HG03354 (cell line): ENCODE data around the gene GPSM3.
"Not testable (repeated sequence)": the region's sequence is repeated elsewhere in the genome, so short reads cannot be mapped to it uniquely, and the experiment has no call there.

Experiments
- ATAC-seq: cut with Tn5 transposase; IDR thresholded peaks from one replicate; pipeline ENCODE4 v1.9.1; 2021; ENCODE audit warnings: mild to moderate bottlenecking; ENCODE audit not compliant: unreplicated experiment, poor library complexity, severe bottlenecking

The GPSM3 gene

DNA sequence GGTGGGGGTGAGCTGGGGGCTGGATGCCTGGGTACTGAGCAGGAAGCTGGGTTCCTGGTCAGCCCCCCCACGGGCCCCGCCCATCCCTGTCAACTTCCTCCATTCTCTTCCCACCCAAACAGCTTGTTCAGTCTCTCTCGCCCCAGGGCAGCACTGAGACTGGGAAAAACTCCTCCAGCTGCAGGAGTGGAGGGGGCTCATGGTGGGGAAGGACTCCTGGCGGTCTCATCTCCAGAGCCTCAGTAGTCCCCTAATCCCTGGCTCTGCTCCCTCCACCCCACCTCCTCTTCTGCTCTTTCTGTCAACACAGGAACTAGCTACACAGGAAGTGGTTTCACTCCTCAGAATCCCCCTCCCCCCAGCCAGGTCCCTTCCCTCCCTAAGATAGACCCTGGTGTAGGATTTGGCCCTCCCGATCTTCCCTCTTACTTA is at the start of gene GPSM3:
Gene GPSM3, minus strand, starts transcription at position 36 of the 432 bp plus-strand sequence. CDS start 130 bp downstream, outside the sequence.
- no peak for ATAC-seq

- no peak for ATAC-seq
Measured at GRCh38 chr6:32240686-32241085, 48.2 kb upstream of the GPSM3 start.

GRCh38 chr6:32239462-32239861 is 47.0 kb upstream of the GPSM3 start:
- no peak for ATAC-seq

GRCh38 chr6:32234934-32235333 is 42.5 kb upstream of the GPSM3 start:
- ATAC-seq = no peak

GRCh38 chr6:32226434-32226833 is 34.0 kb upstream of the GPSM3 start:
- no peak for ATAC-seq

GRCh38 chr6:32224696-32225095 is 32.3 kb upstream of the GPSM3 start:
- ATAC-seq = no peak

- ATAC-seq = no peak
Measured at GRCh38 chr6:32223258-32224235, 31.1 kb upstream of the GPSM3 start, which contains the start of gene NOTCH4. NOTCH4 (minus strand) TSS chr6:32224067; CDS start chr6:32223928, 139 bp downstream.

DNA sequence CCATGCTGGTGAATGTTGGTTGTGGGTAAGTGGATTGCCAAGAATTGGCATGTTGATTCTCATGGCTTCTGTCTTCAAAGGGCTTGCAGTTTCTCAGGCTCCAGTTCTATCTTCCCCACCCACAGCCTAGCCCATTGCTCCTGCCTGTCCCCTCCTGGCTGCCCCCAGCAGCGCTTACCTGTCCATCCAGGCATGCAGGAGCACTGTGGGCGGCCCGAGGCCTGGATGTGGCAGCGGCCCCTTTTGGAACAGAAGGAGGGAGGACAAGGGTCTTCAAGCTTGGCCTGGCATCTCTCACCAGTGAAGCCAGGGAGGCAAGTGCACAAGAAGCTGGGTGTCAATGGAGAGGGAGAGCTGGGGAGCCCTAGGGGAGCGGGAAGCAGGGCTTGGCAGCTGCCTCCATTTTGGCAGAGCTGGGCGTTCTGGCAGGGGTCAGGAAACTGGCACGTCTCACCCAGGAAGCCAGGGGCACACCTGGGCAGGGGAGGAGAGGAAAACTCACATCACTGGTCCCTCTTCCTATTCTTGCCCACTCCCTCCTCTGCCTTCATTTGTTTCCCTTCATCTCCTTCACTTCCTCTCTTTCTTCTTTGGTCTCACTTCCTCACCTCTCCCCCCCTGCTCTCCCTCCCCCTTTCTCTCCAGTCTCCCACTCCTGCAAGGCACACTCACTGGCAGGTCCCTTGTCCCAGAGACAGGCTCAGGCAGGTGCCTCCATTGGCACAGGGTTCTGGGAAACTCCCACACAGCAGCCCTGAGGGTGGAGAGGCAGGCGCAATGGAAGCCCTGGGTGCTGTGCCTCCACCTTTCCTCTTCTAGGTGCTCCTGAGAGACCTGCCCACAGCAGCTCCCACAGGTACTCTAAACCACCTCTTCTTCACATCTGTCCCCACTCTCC is 30.1 kb upstream of the GPSM3 start:
- ATAC-seq = no peak

DNA sequence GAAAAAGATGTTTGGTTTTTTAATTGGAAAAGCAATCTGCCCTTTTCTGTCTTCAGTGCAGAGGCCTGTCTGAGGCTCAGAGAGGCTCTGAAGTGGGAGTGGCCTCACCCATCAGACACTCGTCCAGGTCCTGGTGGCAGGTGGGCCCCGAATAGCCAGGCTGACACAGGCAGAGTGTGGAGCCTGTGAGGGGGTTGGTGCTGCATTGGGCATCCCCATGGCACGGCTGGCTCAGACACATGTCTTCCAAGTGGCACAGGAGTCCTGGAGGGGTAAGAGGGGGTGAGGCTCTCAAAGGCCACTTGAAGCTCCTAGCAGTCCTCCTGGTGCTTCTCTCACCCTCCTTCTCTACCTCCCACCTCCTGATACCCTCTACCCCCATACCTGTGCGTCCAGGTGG is 27.6 kb upstream of the GPSM3 start:
- no peak for ATAC-seq

DNA sequence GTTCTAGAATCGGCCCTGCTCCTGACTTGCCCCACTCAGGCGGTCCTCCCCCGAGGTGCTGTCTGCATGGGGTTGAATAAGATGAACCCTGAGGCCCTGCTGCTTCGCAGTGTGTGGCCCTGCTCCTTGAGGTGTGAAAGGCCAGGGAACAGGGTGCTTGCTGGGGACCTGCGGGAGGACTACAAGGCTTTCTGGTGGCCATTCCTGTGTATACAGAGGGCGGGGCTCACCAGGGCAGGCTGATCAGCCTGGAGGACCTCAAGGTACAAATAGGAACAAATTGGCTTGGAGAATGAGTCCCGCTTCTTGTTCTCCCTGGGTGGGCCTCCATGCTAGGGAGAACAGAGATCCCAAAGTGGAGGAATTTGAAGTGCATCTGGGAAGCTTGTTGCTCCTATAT is 25.7 kb upstream of the GPSM3 start:
- no peak for ATAC-seq

GRCh38 chr6:32216998-32217397 is 24.6 kb upstream of the GPSM3 start:
- no peak for ATAC-seq

DNA sequence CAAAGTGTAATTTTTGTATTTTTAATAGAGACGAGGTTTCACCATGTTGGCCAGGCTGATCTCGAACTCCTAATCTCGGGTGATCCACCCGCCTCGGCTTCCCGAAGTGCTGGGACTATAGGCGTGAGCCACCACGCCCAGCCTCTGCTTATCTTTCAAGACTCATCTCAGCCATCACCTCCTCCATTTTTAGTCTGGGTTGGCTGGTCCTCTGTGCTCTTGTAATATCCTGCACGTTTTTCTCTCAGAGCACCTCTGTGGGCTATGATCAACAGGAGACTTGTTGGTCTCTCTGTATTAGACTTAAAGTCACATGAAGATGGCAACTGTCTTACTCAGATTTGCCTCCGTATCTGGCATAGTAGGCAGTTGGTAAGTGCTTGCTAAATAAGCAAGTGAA is 23.8 kb upstream of the GPSM3 start:
- no peak for ATAC-seq

DNA sequence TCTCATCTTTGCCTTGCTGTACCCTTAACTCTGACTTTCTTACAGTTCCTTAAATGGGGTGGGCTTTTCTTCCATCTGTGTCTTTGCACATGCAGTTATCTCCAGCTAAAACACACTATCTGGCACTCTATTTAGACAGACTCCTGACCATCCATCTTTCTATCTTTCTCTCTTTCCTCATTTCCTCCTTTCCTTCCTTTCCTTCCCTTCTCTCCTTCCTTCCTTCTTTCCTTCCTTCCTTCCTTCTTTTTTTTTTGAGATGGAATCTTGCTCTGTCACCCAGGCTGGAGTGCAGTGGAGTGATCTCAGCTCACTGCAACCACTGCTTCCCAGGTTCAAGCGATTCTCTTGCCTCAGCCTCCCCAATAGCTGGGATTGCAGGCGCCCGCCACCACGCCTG is 23.2 kb upstream of the GPSM3 start:
- ATAC-seq = no peak

DNA sequence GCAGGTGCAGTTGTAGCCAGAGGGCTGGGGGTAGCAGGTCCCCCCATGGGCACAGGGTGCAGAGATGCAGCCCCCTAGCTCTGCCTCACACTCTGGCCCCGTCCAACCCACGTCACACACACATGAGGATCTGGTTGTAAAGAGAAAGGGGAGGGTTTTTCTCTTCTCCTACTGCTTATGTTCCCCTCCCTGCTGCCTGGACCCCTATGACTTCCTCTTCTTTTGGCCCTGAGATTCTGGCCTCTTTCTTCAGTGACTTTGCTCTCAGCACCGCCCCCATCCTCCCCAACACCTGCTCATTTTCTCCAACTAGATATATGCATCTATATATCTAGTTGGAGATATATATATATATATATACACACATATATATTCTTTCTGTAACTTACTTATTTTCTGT is 21.7 kb upstream of the GPSM3 start:
- ATAC-seq = no peak

- no peak for ATAC-seq
Measured at GRCh38 chr6:32213649-32214048, 21.2 kb upstream of the GPSM3 start.

DNA sequence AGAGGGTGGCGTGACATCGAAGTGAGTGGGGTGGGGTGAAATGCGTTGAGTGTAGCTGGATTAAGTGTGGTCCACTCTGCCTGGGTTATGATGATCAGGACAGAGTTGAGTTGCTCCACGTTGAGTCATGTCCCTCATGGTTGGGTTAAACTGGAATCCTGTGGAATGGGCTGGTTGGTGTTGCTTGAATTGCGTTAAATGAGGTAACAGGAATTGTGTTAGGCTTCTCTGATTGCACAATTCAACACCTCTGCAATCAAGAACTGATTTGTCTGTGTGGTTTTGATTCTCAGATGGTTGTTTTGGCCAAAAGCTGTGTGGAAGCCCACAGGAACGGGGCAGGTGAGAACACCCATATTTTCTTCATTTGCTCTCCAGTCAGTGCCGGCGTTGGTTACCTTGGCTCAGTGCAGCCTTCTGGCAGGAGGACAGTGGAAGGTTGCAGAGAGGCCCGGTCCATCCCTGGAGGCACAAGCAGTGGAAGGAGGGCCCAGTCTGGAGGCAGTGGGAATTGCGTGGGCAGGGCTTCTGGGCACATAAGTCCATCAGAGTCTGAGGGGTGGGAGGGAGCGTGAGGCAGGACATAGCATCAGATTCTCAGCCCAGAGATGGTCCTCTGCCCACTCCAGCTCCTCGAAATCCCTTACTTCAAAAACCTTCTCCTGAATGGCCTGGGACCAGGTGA is 19.8 kb upstream of the GPSM3 start:
- ATAC-seq = no peak

DNA sequence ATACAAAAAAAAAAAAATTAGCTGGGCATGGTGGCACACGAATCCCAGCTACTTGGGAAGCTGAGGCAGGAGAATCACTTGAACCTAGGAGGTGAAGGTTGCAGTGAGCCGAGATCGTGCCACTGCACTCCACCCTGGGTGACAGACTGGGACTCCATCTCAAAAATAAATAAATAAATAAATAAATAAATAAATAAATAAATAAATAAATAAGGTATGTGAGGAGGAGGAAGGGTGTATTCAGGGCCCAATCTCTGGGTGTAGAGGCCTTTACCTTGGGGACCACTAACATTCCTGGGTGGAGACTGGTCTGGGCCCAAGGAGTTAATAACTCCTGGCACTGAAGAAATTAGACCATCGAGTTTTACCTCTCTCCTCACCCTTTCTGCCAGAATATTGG is 19.0 kb upstream of the GPSM3 start:
- not testable (repeated sequence) for ATAC-seq

GRCh38 chr6:32210191-32210601 is 17.8 kb upstream of the GPSM3 start:
- ATAC-seq = no peak

GRCh38 chr6:32208996-32209395 is 16.6 kb upstream of the GPSM3 start:
- no peak for ATAC-seq

- ATAC-seq = no peak
Measured at GRCh38 chr6:32204268-32204715, 11.8 kb upstream of the GPSM3 start.
